Stimulated activated effector memory CD8-positive, alpha-beta T cell treated with anti-CD3 and anti-CD28 coated beads, Interleukin-12 subunit alpha, Interleukin-12 subunit beta, amount 100 ng/mL, for 72 hours (primary cell): ENCODE data around the gene TAMM41.
"Not testable (repeated sequence)": the region's sequence is repeated elsewhere in the genome, so short reads cannot be mapped to it uniquely, and the experiment has no call there.

Source experiments
- ATAC-seq: fragments of 150-1000 bp; cut with Tn5 transposase; 2 replicates; pipeline ENCODE4 v1.10.0; 2021
- DNase-seq, 2 donors: peaks; one replicate each; pipeline ENCODE4 v3.0.0; 2021 to 2022; ENCODE audit warnings: low spot score in 2 of 2
- H3K27ac Mint-ChIP-seq: one replicate; pipeline ENCODE4 v1.8.0; 2022; ENCODE audit warnings: mild to moderate bottlenecking, mixed read lengths
- H3K36me3 Mint-ChIP-seq: one replicate; pipeline ENCODE4 v1.8.0; 2022; ENCODE audit warnings: mild to moderate bottlenecking, mixed read lengths
- H3K4me1 Mint-ChIP-seq: one replicate; pipeline ENCODE4 v1.8.0; 2022; ENCODE audit warnings: mixed read lengths
- H3K4me3 Mint-ChIP-seq: one replicate; pipeline ENCODE4 v1.8.0; 2022; ENCODE audit warnings: mild to moderate bottlenecking, mixed read lengths
- H3K9me3 Mint-ChIP-seq: one replicate; pipeline ENCODE4 v1.8.0; 2022; ENCODE audit warnings: mixed read lengths

Gene TAMM41

DNA sequence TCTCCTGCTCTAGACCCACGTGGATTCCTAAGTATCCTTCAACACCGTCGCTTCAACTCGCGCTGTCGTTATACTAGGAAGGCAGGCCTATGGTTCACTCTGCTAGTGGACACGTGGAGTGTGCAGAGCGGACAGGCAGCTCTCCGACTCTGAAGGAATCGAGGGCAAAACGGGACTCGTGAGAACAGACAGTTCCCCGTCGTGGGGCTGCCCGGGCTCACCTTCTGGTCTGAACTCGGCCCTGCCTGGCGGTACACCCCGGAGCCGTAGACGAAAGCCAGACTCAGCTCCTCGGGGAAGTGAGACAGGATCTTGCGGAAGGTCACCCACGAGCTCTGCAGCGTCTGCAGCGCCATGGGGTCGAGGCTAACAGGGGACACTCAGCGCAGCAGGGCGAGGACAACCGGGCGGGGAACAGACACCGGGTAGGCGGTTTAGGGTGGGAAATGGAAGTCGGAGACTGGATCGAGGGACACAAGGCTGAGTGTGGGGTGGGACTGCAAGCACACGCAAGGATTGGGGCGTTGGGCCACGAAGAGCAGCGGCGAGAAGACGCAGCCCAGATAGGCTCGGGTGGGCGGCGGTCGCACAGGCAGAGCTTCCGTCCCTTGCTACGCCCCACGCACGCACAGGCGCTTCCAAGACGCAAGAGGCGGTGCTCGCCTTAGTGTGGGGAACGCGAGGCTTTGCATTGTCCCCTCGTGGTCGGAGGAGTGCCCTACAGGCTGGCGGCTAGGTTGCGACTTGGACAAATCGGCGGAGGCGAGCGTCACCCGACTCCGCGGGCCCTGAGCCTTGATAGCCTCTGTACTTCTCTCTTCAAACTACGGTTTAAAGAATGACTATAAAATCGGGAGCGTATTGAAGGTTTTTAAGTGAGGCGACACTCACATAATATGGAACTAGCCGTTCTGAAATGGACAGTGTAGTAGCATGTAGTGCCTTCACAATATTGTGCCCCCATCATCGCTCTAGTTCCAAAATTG lies at the start of gene TAMM41:
TSS of gene TAMM41 (minus strand) at position 605 of the 986 bp plus-strand sequence. CDS start at position 356, 249 bp downstream.
- Mint-ChIP-seq H3K27ac (peak within 1 kb of the TSS; percentile 97), H3K9me3 (no peaks in the 10 kb centered on the region), H3K4me1 (peaks cover 29% of the 10 kb centered on the region), H3K4me3 (peak within 1 kb of the TSS; percentile 98), H3K36me3 (peaks cover 26% of the 10 kb centered on the region)
- DNase-seq (peak; percentile 72 to 90), ATAC-seq (peak; percentile 100)

DNA sequence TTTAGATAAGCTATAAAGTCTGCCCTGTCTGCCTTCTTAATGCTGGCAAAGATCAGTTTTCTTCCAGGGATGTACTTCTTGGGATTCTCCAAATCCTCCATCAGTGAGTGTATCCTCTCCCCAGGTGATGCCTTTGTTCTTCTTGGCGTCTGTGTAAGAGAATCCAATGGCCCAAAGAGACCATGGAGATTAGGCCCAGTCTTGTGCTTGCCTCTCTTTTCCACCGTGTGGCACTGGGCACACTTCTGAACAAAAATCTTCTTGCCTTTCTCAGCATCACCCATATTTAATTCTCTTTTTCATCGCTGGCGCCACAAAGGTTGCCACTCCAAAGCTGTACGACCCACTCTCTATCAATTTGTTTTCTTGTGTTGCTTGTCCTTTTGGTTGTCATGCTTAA lies 32.2 kb upstream of the TAMM41 start:
- Mint-ChIP-seq H3K4me1 (no peaks in the 10 kb centered on the region), H3K36me3 (no peaks in the 10 kb centered on the region), H3K4me3 (no peak overlapping the region), H3K27ac (no peak overlapping the region), H3K9me3 (no peaks in the 10 kb centered on the region)
- ATAC-seq (no peak), DNase-seq (no peak)

GRCh38 chr3:11874707-11875106 lies 28.0 kb upstream of the TAMM41 start:
- H3K4me3 Mint-ChIP-seq, H3K27ac Mint-ChIP-seq, ATAC-seq, H3K9me3 Mint-ChIP-seq, DNase-seq, H3K4me1 Mint-ChIP-seq, H3K36me3 Mint-ChIP-seq: not testable (repeated sequence)

DNA sequence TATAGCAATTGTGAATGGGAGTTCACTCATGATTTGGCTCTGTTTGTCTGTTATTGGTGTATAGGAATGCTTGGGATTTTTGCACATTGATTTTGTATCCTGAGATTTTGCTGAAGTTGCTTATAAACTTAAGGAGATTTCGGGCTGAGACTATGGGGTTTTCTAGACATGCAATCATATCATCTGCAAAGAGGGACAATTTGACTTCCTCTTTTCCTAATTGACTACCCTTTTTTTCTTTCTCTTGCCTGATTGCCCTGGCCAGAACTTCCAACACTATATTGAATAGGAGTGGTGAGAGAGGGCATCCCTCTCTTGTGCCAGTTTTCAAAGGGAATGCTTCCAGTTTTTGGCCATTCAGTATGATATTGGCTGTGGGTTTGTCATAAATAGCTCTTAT lies 17.1 kb upstream of the TAMM41 start:
- H3K4me3 Mint-ChIP-seq, DNase-seq, H3K27ac Mint-ChIP-seq, H3K4me1 Mint-ChIP-seq, ATAC-seq, H3K9me3 Mint-ChIP-seq, H3K36me3 Mint-ChIP-seq: not testable (repeated sequence)

DNA sequence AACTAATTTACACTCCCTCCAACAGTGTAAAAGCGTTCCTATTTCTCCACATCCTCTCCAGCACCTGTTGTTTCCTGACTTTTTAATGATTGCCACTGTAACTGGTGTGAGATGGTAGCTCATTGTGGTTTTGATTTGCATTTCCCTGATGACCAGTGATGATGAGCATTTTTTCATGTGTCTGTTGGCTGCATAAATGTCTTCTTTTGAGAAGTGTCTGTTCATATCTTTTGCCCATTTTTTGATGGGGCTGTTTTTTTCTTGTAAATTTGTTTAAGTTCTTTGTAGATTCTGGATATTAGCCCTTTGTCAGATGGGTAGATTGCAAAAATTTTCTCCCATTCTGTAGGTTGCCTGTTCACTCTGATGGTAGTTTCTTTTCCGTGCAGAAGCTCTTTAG lies 15.9 kb upstream of the TAMM41 start:
- H3K27ac Mint-ChIP-seq, H3K9me3 Mint-ChIP-seq, H3K4me1 Mint-ChIP-seq, H3K36me3 Mint-ChIP-seq, DNase-seq, ATAC-seq, H3K4me3 Mint-ChIP-seq: not testable (repeated sequence)

DNA sequence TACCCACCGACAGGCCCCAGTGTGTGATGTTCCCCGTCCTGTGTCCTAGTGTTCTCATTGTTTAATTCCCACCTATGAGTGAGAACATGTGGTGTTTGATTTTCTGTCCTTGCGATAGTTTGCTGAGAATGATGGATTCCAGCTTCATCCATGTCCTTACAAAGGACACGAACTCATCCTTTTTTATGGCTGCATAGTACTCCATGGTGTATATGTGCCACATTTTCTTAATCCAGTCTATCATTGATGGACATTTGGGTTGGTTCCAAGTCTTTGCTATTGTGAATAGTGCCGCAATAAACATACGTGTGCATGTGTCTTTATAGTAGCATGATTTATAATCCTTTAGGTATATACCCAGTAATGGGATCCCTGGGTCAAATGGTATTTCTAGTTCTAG lies 15.5 kb upstream of the TAMM41 start:
- ATAC-seq, H3K36me3 Mint-ChIP-seq: not testable (repeated sequence)

DNA sequence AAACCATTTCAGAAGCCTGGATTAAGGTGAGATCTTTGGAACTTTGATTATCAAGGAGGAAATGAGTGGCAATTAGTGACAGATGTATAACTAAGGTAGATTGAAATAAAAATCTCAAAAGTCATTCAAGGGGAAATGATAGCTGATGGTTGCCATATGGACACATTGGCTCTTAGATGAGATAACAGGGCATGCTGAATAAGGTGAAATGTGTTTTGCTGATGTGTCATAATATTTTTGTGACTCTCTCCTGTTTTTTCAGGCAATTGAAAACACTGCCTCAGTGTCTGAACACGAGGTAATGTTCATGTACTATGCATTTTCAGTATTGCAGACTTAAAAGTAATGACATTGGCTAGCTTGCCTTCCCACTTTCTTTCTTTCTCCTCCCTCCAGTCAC lies 13.5 kb upstream of the TAMM41 start:
- not testable (repeated sequence) for H3K4me3 Mint-ChIP-seq, H3K9me3 Mint-ChIP-seq, DNase-seq, H3K27ac Mint-ChIP-seq, H3K4me1 Mint-ChIP-seq, H3K36me3 Mint-ChIP-seq, ATAC-seq

More for the DNA sequence above, 15.5 kb upstream of the TAMM41 start:
- H3K27ac Mint-ChIP-seq, H3K9me3 Mint-ChIP-seq, DNase-seq, H3K4me1 Mint-ChIP-seq, H3K4me3 Mint-ChIP-seq: not testable (repeated sequence)

GRCh38 chr3:11853450-11853849 lies 6.8 kb upstream of the TAMM41 start:
- DNase-seq (no peak), ATAC-seq (no peak)
- Mint-ChIP-seq H3K4me3 (no peak overlapping the region), H3K4me1 (no peaks in the 10 kb centered on the region), H3K27ac (no peak overlapping the region), H3K36me3 (no peaks in the 10 kb centered on the region), H3K9me3 (no peaks in the 10 kb centered on the region)

DNA sequence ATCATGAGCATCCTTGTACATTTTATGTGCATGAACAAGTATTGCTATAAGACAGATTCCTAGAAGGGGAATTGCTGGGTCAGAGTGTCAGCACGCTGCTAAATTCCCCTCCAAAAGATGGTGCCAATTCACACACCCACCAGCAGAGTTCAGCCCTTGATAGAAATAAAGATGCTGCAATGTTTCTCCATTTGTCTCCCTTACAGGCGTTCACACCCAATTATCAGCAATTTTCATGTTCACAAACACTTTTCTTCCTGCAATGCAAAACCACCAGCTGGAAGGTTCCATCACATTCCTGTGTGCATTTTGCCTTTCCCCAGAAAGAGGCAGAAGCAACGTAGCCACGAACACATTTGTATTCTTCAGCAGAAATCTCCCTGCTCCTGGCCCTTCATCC lies 3.3 kb upstream of the TAMM41 start:
- no peak for ATAC-seq
- peaks cover 24% of the 10 kb centered on the region for H3K4me1 Mint-ChIP-seq

DNA sequence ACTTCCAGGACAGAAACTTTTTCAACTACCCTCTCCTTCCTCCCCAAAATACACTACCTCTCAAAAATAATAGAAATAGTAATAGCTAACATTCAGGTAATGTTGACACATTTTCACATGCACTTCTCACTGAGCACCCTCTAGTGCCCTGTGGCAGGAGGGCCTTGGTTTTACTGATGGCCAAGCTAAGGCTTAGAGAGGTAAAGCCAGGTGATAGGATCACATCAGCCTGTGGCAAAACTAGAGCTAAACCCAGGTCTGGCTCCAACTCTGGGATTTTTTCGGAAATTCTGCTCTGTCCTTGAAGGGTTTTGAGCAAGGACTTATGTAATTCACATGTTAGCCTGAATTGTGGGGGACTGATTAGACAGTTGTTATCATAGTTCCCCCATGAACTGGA lies 922 bp upstream of the TAMM41 start:
- Mint-ChIP-seq H3K4me1 (peaks cover 29% of the 10 kb centered on the region), H3K36me3 (peaks cover 16% of the 10 kb centered on the region), H3K4me3 (peak overlapping the region; percentile 98), H3K9me3 (no peaks in the 10 kb centered on the region), H3K27ac (peak overlapping the region; percentile 97)
- ATAC-seq, result no peak
- DNase-seq, result no peak

More for the DNA sequence above, 3.3 kb upstream of the TAMM41 start:
- Mint-ChIP-seq H3K9me3 (no peaks in the 10 kb centered on the region), H3K36me3 (no peaks in the 10 kb centered on the region), H3K27ac (no peak overlapping the region), H3K4me3 (no peak overlapping the region)
- no peak for DNase-seq

GRCh38 chr3:11845651-11846050 lies 1.0 kb downstream of the TAMM41 start:
- peaks cover 36% of the 10 kb centered on the region for H3K36me3 Mint-ChIP-seq

DNA sequence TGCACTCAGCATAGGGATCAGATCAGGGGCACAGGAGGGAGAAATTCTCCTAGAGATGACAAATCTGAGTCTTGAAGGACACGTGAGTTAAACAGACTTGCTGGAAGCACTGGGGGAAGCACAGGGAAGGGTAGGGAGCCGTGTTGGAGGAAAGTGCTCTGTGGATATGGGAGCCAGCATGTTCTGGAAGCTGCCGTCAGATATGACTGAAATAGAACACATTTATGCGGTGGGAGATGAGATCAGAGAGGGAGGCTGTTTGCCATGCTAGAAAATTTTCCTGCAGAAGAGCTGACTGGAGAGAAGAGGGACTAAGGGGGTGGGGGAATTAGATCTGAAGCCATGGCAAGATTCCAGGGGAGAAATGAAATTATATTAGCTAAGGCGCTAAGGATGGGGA lies 1.8 kb downstream of the TAMM41 start:
- peak overlapping the region; percentile 97 for H3K27ac Mint-ChIP-seq
- ATAC-seq (no peak), DNase-seq (no peak)
- peaks cover 43% of the 10 kb centered on the region for H3K36me3 Mint-ChIP-seq
- peak overlapping the region; percentile 98 for H3K4me3 Mint-ChIP-seq
- no peaks in the 10 kb centered on the region for H3K9me3 Mint-ChIP-seq
- peaks cover 29% of the 10 kb centered on the region for H3K4me1 Mint-ChIP-seq

More at GRCh38 chr3:11845651-11846050, 1.0 kb downstream of the TAMM41 start:
- ATAC-seq (no peak), DNase-seq (no peak)
- Mint-ChIP-seq H3K27ac (peak overlapping the region; percentile 97), H3K4me1 (peaks cover 29% of the 10 kb centered on the region), H3K4me3 (peak overlapping the region; percentile 98), H3K9me3 (no peaks in the 10 kb centered on the region)

DNA sequence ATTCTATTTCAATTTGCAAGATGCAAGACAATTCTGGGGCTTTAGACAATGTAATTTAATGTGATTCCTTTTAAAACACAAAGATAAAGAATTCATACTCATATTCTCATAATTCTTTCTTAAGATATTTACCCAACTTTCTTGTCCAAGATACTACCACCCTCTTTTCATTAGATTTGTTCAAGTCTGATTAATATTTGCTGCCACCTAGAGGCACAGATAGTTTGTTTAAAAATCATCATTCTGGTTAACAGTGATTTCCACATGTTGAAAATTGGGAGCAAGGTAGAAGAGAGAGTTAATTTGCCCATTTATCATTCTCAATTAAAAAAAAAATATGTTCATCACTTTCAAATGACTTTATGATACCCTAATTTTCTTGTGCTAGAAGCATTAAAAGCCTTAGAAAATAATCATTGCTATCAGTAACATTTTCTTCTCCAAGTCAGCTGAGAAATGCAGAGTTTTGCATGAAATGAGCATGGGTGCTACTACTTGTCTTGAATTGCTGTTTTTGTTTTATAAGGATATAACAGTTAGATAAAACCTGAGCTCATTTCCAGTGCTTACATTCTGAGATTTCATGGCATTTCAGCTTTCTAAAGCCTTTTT lies 11.6 kb downstream of the TAMM41 start:
- H3K36me3 Mint-ChIP-seq, result peaks cover 100% of the 10 kb centered on the region
- no peak overlapping the region for H3K4me3 Mint-ChIP-seq
- no peaks in the 10 kb centered on the region for H3K4me1 Mint-ChIP-seq
- H3K9me3 Mint-ChIP-seq, result no peaks in the 10 kb centered on the region
- no peak for ATAC-seq
- no peak for DNase-seq
- no peak overlapping the region for H3K27ac Mint-ChIP-seq

GRCh38 chr3:11832981-11833905 lies 13.4 kb downstream of the TAMM41 start:
- Mint-ChIP-seq H3K9me3 (no peaks in the 10 kb centered on the region), H3K27ac (no peak overlapping the region)
- DNase-seq, result no peak

GRCh38 chr3:11829416-11829815 lies 17.3 kb downstream of the TAMM41 start:
- DNase-seq (no peak), ATAC-seq (no peak)
- Mint-ChIP-seq H3K36me3 (peaks cover 100% of the 10 kb centered on the region), H3K4me3 (no peak overlapping the region), H3K9me3 (no peaks in the 10 kb centered on the region), H3K4me1 (peaks cover 18% of the 10 kb centered on the region), H3K27ac (no peak overlapping the region)

More at GRCh38 chr3:11832981-11833905, 13.4 kb downstream of the TAMM41 start:
- peaks cover 100% of the 10 kb centered on the region for H3K36me3 Mint-ChIP-seq
- no peaks in the 10 kb centered on the region for H3K4me1 Mint-ChIP-seq
- no peak for ATAC-seq
- no peak overlapping the region for H3K4me3 Mint-ChIP-seq
